Measurements from ENCODE around the gene SWAP70. TPM values are rescaled to one million over a fixed set of nuclear protein-coding genes. Genes with fewer than 3 reads are reported as not detected.

SWAP70 gene
- total RNA-seq, 2 experiments from 2014 or later = 8.9 to 9.6 TPM

- peaks cover 23% of the 10 kb centered on the region for H3K27me3 Mint-ChIP-seq
- H3K4me1 Mint-ChIP-seq (ENCODE audit: low read depth) = peaks cover 14% of the 10 kb centered on the region
- no peak for ATAC-seq
- H3K4me3 Mint-ChIP-seq = no peak overlapping the region
- H3K27ac Mint-ChIP-seq = no peak overlapping the region
- intact Hi-C loops (cut with micrococcal nuclease) = no loop called here
- CTCF ChIA-PET = interaction anchor here (0.5 kb wide), 1 partner anchor 140 kb away, joined by 3 read pairs; no protein-coding TSS in a partner anchor
- peaks cover 10% of the 10 kb centered on the region for H3K36me3 Mint-ChIP-seq (ENCODE audit: low read depth)
- POLR2A ChIA-PET = no interaction called here
- no peak for TF ChIP-seq CTCF (IDR thresholded peaks at IDR 0.05)
- no peak for DNase-seq
- peaks cover 11% of the 10 kb centered on the region for H3K9me3 Mint-ChIP-seq
Observed at GRCh38 chr11:9665749-9666148, 1.9 kb downstream of the SWAP70 start.

GRCh38 chr11:9669954-9670353, 6.1 kb downstream of the SWAP70 start:
- Mint-ChIP-seq H3K9me3 (peaks cover 11% of the 10 kb centered on the region), H3K36me3 (ENCODE audit: low read depth) (peaks cover 10% of the 10 kb centered on the region), H3K27me3 (peaks cover 5% of the 10 kb centered on the region), H3K4me1 (ENCODE audit: low read depth) (no peaks in the 10 kb centered on the region), H3K27ac (no peak overlapping the region), H3K4me3 (no peak overlapping the region)
- CTCF ChIA-PET = interaction anchor here (0.7 to 1.7 kb wide), 3 partner anchors 9 to 57 kb away, joined by 3 to 7 read pairs (median 4); no protein-coding TSS in a partner anchor
- no peak for TF ChIP-seq CTCF (IDR thresholded peaks at IDR 0.05)
- POLR2A ChIA-PET = no interaction called here
- intact Hi-C loops (cut with micrococcal nuclease) = no loop called here
- ATAC-seq (no peak), DNase-seq (no peak)

GRCh38 chr11:9672288-9672916, 8.5 kb downstream of the SWAP70 start:
- POLR2A ChIA-PET = no interaction called here
- CTCF ChIA-PET = interaction anchor here (1.1 kb wide), 2 partner anchors 76 to 85 kb away, joined by 3 to 7 read pairs; no protein-coding TSS in a partner anchor
- TF ChIP-seq CTCF (IDR thresholded peaks at IDR 0.05) = no peak
- Mint-ChIP-seq H3K27me3 (peaks cover 4% of the 10 kb centered on the region), H3K36me3 (ENCODE audit: low read depth) (no peaks in the 10 kb centered on the region), H3K4me1 (ENCODE audit: low read depth) (no peaks in the 10 kb centered on the region), H3K27ac (no peak overlapping the region), H3K9me3 (no peaks in the 10 kb centered on the region), H3K4me3 (no peak overlapping the region)
- ATAC-seq (peak; percentile 49), DNase-seq (peak; percentile 17)
- intact Hi-C loops (cut with micrococcal nuclease) = no loop called here

GRCh38 chr11:9672918-9673317, 9.0 kb downstream of the SWAP70 start:
- Mint-ChIP-seq H3K27ac (no peak overlapping the region), H3K4me1 (ENCODE audit: low read depth) (no peaks in the 10 kb centered on the region), H3K9me3 (no peaks in the 10 kb centered on the region), H3K36me3 (ENCODE audit: low read depth) (no peaks in the 10 kb centered on the region), H3K4me3 (no peak overlapping the region), H3K27me3 (peaks cover 4% of the 10 kb centered on the region)
- no peak for TF ChIP-seq CTCF (IDR thresholded peaks at IDR 0.05)
- ChIA-PET CTCF (interaction anchor here (0.9 to 1.1 kb wide), 3 partner anchors 44 to 85 kb away, joined by 3 to 7 read pairs (median 3); no protein-coding TSS in a partner anchor), POLR2A (interaction anchor here (0.5 to 0.7 kb wide), 2 partner anchors 189 to 684 kb away, joined by 3 to 4 read pairs; no protein-coding TSS in a partner anchor)
- ATAC-seq (no peak), DNase-seq (no peak)
- intact Hi-C loops (cut with micrococcal nuclease) = no loop called here

GRCh38 chr11:9675691-9676090, 11.8 kb downstream of the SWAP70 start:
- no peaks in the 10 kb centered on the region for H3K27me3 Mint-ChIP-seq
- DNase-seq = no peak
- intact Hi-C loops (cut with micrococcal nuclease) = no loop called here
- no peak for TF ChIP-seq CTCF (IDR thresholded peaks at IDR 0.05)
- CTCF ChIA-PET = interaction anchor here (1.1 kb wide), 1 partner anchor 73 kb away, joined by 5 read pairs; no protein-coding TSS in a partner anchor
- H3K4me1 Mint-ChIP-seq (ENCODE audit: low read depth) = no peaks in the 10 kb centered on the region
- POLR2A ChIA-PET = no interaction called here
- no peaks in the 10 kb centered on the region for H3K36me3 Mint-ChIP-seq (ENCODE audit: low read depth)
- H3K9me3 Mint-ChIP-seq = no peaks in the 10 kb centered on the region
- H3K27ac Mint-ChIP-seq = no peak overlapping the region
- no peak for ATAC-seq
- no peak overlapping the region for H3K4me3 Mint-ChIP-seq

Measured in activated CD8-positive, alpha-beta T cell treated with anti-CD3 and anti-CD28 coated beads for 36 hours (primary cell).